CD1c-positive myeloid dendritic cell (primary cell): Measurements from ENCODE around the gene ALG3.
"Not testable (repeated sequence)": the region's sequence is repeated elsewhere in the genome, so short reads cannot be mapped to it uniquely, and the experiment has no call there.

ENCODE experiments used
- DNase-seq: peaks from one replicate; pipeline ENCODE4 v3.0.0-alpha.2; 2016; ENCODE audit errors: extremely low spot score

ALG3 gene

GRCh38 chr3:184248454-184249411 lies at the start of gene ALG3:
TSS of gene ALG3 (minus strand) at chr3:184248962. CDS start at chr3:184248940, 22 bp downstream.
- peak; percentile 94 for DNase-seq

- DNase-seq, result no peak
These were observed 47.9 kb upstream of the ALG3 start for GRCh38 chr3:184296616-184297015.

- DNase-seq, result no peak
These were observed 47.0 kb upstream of the ALG3 start for GRCh38 chr3:184295771-184296170.

DNA sequence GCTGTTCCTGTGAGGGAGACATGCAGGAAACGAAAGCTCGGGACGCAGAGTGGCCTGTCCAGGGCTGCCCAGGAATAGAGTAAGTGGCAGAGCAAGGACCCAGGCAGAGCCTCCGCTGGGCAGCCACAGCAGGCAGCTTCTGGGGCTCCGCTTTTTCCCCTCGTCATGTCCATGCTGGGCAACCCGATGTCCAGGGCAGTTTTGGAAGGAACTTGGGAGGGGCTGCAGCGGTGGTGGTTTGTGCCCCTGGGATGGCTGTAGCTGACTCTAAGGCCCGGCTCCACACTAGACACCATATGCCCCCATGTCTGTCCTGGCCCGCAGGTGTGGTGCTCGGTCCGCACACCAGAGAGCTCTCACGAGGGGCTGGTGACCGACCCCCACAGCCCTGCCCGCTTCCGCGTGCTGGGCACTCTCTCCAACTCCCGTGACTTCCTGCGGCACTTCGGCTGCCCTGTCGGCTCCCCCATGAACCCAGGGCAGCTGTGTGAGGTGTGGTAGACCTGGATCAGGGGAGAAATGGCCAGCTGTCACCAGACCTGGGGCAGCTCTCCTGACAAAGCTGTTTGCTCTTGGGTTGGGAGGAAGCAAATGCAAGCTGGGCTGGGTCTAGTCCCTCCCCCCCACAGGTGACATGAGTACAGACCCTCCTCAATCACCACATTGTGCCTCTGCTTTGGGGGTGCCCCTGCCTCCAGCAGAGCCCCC lies 43.1 kb upstream of the ALG3 start:
- no peak for DNase-seq

- DNase-seq, result no peak
These were observed 42.4 kb upstream of the ALG3 start for GRCh38 chr3:184291044-184291737.

DNA sequence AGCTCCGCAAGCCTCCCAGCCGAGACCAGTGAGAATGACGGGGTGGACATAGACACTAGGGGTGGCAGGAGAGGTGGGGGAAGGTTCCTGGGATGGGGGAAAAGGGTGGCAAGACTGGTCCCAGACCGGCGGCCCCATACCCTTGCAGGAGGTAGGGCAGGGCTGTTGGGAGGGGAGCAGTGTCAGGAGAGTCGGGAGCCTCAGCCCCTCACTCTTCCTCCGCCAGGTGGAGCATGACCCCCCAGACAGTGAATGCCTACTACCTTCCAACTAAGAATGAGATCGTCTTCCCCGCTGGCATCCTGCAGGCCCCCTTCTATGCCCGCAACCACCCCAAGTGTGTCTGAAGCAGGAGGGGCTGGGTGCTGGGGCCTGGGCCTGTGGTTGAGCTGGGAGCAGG lies 41.6 kb upstream of the ALG3 start:
- no peak for DNase-seq

GRCh38 chr3:184289426-184289938 lies 40.7 kb upstream of the ALG3 start:
- peak; percentile 54 for DNase-seq

- no peak for DNase-seq
These were observed 35.9 kb upstream of the ALG3 start for GRCh38 chr3:184284696-184285095.

GRCh38 chr3:184283681-184284080 lies 34.9 kb upstream of the ALG3 start:
- no peak for DNase-seq

DNA sequence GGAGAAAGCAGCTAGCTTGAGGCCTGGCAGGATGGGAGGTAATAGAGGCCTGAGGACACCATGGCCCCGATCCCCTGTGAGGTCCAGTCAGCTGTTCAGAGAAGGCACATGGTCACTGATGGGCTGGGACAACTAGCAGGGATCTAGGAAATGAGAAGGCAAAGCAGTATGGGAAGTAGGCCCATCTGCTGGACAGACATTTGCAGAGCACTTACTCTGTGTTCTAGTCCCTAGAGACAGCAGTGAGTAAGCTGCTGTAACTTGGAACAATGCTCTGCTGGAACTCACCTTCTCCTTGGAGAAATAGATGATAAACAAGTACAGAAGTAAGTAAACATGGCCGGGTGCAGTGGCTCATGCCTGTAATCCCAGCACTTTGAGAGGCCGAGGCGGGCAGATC lies 34.2 kb upstream of the ALG3 start:
- no peak for DNase-seq

DNA sequence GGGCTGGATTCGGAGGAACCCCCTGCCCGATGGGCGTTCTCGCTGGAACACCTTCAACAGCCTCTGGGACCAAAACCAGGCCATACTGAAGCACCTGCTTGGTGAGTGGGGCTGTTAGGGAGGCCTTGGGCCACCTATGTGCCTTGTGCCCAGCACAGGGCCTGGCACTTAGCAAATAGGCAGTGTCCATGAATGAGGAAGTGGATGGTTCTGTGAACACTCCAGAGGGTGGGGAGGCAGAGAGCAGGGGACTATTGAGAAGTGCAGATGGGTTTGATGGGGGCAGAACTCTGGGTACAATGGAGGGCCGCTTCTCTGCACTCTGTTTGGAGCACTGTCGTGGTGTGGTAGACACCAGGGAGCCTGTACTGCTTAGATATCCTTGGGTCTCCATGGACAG lies 28.6 kb upstream of the ALG3 start:
- no peak for DNase-seq

DNA sequence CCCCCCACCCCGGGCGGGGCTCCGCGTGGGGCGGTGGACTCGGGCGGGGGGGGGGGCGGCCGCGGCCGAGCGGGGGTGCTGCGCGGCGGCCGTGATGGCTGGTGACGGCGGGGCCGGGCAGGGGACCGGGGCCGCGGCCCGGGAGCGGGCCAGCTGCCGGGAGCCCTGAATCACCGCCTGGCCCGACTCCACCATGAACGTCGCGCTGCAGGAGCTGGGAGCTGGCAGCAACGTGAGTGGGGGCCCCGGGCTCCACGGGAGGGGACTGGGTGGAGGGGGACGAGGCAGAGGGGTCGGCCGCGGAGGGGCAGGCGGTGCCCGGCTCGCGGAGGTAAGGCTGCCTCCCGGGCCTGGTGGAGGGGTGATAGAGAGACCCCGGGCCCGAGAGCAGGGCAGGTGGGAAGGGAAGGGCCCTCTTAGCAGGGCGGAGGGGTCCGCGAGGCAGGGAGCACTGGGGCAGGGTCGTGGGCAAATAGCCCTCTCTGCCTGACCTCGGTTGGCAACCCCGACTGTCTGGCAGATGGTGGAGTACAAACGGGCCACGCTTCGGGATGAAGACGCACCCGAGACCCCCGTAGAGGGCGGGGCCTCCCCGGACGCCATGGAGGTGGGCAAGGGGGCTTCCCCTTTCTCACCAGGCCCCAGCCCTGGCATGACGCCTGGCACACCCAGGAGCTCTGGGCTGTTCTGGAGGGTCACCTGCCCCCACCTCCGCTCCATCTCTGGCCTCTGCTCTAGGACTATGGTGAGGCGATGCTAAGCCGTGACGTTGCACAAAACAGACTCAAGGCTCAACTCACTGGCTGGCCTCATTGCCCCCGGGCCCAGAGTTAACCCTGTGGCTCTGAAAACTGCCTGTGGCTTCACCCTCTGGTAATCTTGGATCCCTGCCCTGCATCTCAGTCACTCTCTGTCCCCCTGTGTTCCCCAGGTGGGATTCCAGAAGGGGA lies 27.5 kb upstream of the ALG3 start, which contains the start of gene ECE2:
Gene ECE2 (plus strand): TSS at position 62 of the 950 bp plus-strand sequence. CDS start 132 bp downstream, at position 194.
- no peak for DNase-seq

DNA sequence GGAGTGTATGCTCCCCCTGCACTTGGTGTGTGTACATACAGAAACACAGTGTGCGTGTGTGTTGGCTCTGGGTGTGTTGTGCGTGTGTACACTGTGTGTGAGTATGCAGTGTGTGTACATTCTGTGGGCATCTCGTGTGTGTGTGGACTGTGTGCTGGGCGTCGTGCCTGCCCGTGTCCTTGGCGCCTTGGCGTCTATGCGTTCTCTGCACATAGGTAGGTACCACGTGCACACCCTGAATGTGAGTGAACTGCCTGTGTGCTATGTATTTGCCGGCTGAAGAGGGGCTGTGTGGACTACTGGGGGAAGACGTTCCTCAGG lies 26.6 kb upstream of the ALG3 start:
- no peak for DNase-seq

GRCh38 chr3:184272269-184272668 lies 23.5 kb upstream of the ALG3 start:
- DNase-seq, result no peak

- not testable (repeated sequence) for DNase-seq
These were observed 18.5 kb upstream of the ALG3 start for GRCh38 chr3:184267249-184267648.

DNA sequence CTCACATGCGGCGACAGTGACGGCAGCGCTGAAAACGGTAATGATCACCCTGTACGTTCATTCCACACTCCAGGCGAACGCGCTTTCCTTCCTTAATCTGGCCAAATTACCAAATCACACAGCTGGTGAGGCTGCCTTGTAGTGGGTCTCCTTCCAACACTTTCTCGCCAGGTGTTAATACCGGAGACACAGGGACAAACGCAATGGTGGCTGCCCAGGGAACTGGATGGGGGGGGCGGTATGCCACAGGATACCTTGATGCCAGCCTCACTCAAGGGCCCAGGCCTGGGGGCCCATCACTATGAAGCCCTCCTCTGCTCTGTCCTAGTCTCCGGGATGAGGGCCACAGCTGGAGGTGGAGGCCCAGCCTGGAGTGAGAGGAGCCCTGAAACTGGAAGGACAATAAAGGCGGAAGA lies 14.0 kb upstream of the ALG3 start:
- no peak for DNase-seq

GRCh38 chr3:184261854-184262763 lies 13.3 kb upstream of the ALG3 start:
- DNase-seq, result peak; percentile 57

DNA sequence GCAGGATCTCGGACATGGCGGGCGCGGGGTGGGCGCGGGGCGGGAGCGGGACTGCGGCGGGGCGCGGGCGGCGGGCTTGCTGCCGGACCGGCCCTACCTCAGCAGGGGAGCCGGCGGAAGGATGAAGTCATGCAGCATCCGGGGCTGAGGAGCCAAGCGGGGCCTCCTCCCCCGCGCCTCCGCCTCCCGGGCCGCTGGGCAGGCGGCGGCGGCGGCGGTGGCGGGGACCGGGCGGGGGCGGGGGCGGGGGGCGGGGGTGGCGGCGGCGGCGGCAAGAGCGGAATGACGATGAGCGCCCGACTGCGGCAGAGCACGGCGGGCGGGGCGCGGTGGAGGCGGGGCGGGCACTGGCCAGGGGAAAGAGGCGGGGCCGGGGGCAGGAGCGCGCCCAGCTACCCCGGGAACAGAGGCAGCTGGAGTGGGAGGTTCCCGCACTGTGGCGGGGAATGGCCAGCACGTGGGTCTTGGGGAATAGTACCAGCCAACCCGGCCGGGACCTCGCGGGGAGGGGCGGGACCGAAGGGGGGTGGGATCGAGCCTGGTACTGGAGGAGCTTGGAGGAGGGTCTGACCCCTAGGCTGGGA lies 12.6 kb upstream of the ALG3 start, which contains the start of gene CAMK2N2:
Gene CAMK2N2 (minus strand): TSS at position 284 of the 584 bp plus-strand sequence. CDS start 268 bp downstream, at position 16.
- peak; percentile 47 for DNase-seq

DNA sequence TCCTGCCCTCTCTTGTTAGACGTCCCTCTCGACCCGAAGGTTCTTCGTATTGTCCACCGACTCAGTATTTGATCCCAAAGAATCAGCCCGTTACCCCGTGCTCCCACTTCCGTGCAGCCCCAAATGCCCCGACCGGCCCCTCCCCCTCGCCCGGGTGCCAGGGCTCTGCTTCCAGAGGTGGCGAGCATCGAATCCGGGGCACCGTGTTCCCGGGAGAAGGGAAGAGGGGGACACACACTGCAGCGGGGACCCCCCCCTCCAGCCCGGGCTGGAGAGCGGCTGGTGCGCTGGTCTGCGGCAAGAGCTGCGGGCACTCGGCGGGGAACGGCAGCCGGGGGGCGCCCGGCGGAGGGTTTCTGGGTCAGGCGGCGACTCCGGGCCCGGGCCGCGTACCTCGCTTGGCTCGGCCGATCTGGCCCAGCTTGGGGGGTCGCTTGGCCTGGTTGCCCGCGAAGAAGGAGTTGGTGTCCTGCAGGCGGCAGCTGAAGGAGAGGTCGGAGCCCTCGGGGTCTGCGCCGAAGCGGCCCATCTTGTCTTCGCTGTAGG lies 12.0 kb upstream of the ALG3 start:
- DNase-seq, result no peak
